ENCODE measurements around the gene STAC2.
"Not testable (repeated sequence)": the region's sequence is repeated elsewhere in the genome, so short reads cannot be mapped to it uniquely, and the experiment has no call there.

Gene STAC2

GRCh38 chr17:39170558-39170957 is 55.2 kb downstream of the STAC2 start:
- no peak for DNase-seq (ENCODE audit: low read depth)
- no peak for TF ChIP-seq CTCF (IDR thresholded peaks at IDR 0.05; ENCODE audit: insufficient read depth, low read depth, low read length, missing control alignments)
- H3K4me3 ChIP-seq (ENCODE audit: low read depth, low read length), result no peak overlapping the region

DNA sequence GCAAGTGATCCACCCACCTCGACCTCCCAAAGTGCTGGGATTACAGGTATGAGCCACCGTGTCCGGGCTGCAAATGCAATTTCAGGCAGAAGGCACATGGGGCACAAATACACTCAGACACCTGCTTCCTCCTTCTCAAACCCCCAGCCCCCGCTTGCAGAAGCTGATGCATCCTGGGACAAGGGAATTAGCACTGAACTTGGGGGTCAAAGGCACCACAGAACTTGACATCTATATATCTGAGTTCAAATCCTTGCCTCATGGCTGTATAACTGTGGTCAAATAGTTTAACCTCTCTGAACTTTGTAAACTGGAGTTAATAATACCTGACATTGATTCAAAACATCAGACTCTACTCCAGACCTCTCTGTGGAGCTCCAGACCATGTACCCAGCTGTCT is 55.6 kb downstream of the STAC2 start:
- no peak for DNase-seq (ENCODE audit: low read depth)
- no peak for TF ChIP-seq CTCF (IDR thresholded peaks at IDR 0.05; ENCODE audit: insufficient read depth, low read depth, low read length, missing control alignments)
- H3K4me3 ChIP-seq (ENCODE audit: low read depth, low read length), result no peak overlapping the region

DNA sequence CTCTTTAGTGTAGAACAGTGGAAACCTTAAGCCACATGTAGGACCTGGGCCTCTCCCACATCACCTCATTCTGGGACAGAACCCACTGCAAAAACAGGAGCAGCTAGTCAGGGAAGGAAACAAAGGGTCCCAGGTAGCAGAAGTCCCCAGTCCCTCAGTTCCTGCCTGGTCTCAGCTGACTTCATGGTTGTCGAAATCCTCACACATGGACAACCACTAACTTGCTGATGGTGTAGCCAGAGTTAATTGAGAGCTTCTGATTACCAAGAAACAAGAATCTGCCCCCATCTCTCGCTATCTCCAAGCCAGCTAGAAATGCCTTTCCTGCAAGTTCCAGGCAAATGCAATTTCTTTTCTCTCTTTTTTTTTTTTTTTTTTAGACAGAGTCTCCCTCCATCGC is 56.2 kb downstream of the STAC2 start:
- H3K4me3 ChIP-seq (ENCODE audit: low read depth, low read length), result no peak overlapping the region
- DNase-seq (ENCODE audit: low read depth), result no peak
- no peak for TF ChIP-seq CTCF (IDR thresholded peaks at IDR 0.05; ENCODE audit: insufficient read depth, low read depth, low read length, missing control alignments)

DNA sequence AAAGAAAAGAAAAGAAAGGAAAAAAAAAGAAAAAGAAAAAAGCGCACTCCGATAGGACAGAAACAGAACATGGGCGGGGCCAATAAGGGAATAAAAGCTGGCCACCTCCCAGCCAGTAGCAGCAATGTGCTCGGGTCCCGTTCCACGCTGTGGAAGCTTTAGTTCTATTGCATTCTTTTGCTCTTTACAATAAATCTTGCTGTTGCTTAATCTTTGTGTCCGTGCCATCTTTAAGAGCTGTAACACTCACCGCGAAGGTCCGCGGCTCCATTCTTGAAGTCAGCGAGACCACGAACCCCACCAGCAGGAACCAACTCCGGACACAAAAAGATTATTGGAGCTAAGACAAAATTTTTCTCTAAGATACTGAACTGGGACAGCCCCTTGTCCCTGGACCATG is 56.6 kb downstream of the STAC2 start:
- no peak for TF ChIP-seq CTCF (IDR thresholded peaks at IDR 0.05; ENCODE audit: insufficient read depth, low read depth, low read length, missing control alignments)
- DNase-seq (ENCODE audit: low read depth), result no peak
- H3K4me3 ChIP-seq (ENCODE audit: low read depth, low read length), result no peak overlapping the region

DNA sequence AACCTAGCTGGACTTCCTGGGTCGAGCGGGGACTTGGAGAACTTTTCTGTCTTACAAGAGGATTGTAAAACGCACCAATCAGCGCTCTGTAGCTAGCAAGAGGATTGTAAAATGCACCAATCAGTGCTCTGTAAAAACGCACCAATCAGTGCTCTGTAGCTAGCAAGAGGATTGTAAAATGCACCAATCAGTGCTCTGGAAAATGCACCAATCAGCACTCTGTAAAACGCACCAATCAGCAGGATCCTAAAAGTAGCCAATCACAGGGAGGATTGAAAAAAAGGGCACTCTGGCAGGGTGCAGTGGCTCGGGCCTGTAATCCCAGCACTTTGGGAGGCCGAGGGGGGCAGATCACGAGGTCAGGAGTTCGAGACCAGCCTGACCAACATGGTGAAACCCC is 57.2 kb downstream of the STAC2 start:
- DNase-seq (ENCODE audit: low read depth); H3K4me3 ChIP-seq (ENCODE audit: low read depth, low read length): not testable (repeated sequence)

DNA sequence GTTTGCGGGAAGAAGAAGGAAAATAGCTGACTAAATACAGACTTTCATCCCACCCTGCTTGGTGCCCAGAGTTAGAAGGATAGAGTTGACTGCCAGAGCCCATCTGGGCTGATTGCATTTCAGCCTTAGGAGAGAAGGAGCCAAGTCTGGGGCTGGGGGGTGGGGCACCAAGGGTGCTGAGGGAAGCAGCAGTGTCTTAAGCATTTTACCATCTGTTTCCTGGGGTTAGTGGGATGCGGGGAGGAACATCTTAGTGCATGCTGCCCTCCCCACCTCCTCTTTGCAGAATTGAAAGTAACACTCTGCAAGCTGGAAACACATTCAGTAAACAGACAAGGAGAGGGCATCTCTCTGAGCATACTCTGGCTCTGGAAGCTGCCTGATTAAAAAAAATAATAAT is 58.3 kb downstream of the STAC2 start:
- TF ChIP-seq CTCF (IDR thresholded peaks at IDR 0.05; ENCODE audit: insufficient read depth, low read depth, low read length, missing control alignments), result no peak
- DNase-seq (ENCODE audit: low read depth), result peak; percentile 22
- H3K4me3 ChIP-seq (ENCODE audit: low read depth, low read length), result no peak overlapping the region

GRCh38 chr17:39166437-39167335 is 59.1 kb downstream of the STAC2 start:
- H3K4me3 ChIP-seq (ENCODE audit: low read depth, low read length), result no peak overlapping the region
- no peak for DNase-seq (ENCODE audit: low read depth)
- no peak for TF ChIP-seq CTCF (IDR thresholded peaks at IDR 0.05; ENCODE audit: insufficient read depth, low read depth, low read length, missing control alignments)

All from GM12865 (cell line).